NOMO-1 treated with DMSO at 0.1 percent for 48 hours (cell line): ENCODE data around the gene DNAJC17.

Experiments used
- DNase-seq: peaks from one replicate; lab custom pipeline; 2025; ENCODE audit not compliant: unreplicated experiment; lab: John Stamatoyannopoulos, UW

The DNAJC17 gene

DNA sequence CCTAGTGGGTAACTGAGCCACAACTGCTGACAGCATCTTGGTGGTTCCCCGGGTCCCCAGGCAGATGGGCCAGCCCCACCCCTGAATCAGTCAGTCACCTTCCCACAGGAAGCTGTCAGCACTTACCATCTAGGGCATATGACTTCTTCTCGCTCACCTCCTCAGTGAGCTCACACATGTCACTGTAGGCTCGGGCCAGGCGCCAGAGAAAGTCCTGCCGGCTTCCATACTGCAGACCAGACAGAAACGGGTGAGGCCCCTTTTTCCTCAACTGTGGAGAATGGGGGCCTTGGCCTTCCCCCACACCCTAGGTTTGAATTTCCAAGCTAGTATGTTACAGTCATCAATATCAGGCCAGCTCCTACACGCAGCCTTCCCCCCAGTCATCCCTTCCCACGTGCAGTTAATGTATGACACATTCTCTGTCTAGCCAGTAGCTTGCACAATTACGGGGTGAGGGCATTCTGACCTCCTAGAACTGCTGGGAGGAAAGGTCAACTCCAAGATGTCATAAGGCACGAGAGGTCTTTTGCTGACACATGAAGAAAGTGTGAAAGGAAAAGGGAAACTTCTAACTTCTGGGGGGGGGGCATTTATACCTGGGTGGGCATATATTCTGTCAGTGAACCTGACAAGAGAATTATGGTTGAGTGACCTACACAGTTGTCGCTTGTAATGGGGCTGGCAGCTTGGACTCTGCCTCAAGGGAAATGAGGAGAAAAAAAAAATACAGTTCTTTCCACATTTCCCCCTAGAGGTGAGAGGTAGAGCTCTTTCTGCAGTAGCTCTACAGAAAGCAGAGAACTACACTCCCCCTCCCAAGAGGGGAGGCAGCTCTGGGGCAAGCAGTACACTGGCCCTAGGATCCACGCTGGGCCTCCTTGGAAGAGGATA lies 63.1 kb downstream of the DNAJC17 start:
- DNase-seq, result peak; percentile 18

DNA sequence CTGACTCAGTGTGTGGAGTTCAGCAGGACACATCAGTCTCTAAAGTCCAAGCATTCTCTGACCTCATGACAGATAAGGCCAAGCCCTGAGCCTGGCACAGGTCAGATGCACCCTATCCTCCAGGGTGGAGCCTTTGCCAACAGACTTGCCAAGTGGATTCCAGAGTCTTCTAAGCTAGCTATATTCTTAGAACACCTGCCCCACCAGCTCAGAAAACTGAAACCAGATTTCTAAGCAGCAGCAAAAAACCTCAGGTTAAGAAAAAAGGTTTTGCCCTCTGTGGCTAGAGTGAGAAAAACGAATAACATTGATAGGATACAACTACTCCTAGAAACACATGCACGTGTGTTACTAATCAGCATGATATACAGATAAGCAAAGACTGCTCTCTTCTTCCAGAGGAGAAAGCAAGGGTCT lies 63.8 kb downstream of the DNAJC17 start:
- no peak for DNase-seq

DNA sequence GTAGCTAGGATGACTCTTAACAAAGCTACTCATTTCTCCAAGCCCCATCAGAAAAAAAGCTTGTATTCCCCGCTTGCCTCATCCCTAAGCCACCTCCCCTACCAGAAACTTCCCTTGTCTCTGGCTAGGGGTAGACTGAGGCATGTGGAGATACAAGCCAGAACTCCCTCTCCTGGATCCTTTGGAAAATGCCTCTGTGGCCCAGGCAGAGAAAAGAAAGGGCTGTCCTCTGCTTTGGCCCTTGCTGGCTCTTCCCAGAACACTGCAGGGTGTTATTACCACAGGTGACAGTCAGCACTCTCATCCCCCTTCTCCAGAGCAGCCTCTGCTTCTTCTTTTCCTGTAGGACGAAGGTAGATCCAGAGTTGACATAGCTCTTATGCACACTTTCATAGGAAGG lies 67.4 kb downstream of the DNAJC17 start:
- no peak for DNase-seq

DNA sequence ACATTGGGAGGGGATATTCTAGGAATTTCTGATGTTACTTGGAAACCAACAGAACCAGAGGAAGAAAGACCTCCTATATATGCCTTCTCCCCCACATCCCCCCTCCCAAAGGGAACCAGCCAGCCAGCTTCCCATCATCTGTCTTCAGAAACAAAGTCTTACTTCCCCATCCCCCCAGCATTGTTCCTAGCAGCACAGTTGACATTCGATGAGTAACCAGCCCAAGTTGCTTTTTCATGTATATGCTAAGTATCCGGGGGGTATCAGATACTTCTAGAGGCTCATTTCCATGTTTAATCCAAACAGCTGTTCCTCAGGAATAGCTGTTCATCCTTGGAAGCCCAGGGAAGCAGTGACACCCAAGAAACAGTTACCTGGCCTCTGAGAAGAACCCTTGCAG lies 68.2 kb downstream of the DNAJC17 start:
- DNase-seq, result no peak

DNA sequence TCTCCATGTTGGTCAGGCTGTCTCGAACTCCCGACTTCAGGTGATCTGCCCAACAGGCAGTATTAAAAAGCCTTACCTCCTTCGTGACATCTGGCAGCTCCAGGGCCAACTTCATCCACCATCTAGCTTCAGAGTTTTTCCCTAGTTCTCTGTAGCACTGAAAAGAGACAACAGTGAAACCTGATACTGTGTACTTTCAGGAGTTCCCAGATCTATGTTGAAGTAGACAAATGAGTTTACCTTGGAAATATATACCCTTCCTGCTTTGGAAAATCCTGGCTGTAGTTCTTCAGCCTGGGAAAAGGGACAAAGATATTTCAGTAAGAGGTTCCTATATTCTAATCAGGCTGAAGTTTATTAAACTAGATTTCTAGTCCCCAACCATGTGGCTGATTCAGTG lies 70.2 kb downstream of the DNAJC17 start:
- DNase-seq, result no peak

DNA sequence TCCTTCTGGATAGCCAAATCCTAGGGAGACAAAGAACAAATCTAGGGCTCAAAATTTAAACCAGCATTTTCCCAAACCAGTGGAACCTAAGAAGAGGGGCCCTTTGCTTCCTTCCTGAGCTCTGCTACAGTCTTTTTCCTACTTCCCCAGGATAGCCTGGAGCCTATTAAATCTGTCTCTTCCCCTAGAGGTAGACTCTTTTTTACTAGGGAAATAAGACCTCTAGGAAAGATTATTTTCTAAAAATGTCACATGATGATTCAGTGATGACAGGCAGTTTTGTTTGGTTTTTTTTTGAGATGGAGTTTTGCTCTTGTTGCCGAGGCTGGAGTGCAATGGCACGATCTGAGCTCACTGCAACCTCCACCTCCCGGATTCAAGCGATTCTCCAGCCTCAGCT lies 70.7 kb downstream of the DNAJC17 start:
- no peak for DNase-seq

DNA sequence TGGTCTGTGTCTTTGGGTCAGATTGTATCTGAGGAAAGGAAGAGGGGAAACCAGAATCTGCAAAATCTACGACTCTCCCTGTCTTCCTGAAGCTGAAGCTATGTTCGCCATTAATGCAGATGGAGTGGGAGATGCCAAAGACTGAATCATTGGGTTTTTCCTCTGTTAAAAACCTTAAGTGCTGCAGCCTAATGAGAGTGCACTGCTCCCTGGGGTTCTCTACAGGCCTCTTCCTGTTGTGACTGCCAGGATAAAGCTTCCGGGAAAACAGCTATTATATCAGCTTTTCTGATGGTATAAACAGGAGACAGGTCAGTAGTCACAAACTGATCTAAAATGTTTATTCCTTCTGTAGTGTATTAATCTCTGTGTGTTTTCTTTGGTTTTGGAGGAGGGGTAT lies 76.2 kb downstream of the DNAJC17 start:
- DNase-seq, result no peak

DNA sequence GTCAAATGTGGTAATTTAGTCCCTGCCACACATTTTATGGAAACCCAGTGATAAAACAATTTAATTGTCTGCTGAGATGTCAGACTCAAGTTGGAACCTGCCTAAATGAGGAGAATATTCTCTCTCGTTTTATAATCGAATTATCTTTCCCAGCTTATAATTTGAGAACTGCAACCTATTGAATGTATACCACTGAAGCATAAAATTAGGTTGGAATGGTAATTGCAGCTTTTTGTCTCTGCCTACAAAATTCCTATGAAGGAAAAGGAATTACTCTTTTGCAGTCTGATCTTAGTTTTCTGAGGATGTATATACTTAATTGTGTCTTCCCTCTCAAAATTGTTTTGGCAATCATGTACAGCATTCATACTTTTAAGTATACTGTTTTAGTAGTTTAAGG lies 83.4 kb downstream of the DNAJC17 start:
- no peak for DNase-seq

DNA sequence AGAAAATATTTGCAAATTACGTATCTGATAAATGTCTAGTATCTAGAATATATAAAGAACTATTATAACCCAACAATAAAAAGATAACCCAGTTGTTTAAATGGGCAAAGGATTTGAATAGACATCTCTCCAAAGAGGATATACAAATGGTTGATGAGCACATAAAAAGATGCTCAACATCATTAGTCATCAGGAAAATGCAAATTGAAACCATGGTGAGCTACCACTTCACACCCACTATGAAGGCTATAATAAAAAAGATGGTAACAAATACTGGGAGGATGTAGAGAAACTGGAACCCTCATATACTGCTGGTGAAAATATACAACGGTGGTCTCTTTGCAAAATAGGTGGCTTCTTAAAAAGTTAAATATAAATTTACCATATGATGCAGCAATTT lies 84.3 kb downstream of the DNAJC17 start:
- no peak for DNase-seq

GRCh38 chr15:40722354-40722753 lies 84.9 kb downstream of the DNAJC17 start:
- no peak for DNase-seq

DNA sequence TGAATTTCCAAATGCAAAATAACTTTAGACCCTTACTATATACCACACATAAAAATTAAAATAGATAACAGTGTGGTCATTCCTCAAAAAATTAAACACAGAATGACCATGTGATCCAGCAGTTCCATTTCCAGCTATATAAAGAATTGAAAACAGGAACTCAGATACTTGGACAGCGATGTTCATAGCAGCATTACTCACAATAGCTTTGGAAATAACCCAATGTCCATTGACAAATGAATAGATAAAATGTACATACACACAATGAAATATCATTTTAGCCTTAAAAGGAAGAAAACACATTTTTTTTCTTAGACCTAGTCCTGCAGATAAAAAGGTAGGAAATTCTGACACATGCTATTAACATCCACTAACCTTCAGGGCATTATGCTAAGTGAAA lies 85.6 kb downstream of the DNAJC17 start:
- no peak for DNase-seq

DNA sequence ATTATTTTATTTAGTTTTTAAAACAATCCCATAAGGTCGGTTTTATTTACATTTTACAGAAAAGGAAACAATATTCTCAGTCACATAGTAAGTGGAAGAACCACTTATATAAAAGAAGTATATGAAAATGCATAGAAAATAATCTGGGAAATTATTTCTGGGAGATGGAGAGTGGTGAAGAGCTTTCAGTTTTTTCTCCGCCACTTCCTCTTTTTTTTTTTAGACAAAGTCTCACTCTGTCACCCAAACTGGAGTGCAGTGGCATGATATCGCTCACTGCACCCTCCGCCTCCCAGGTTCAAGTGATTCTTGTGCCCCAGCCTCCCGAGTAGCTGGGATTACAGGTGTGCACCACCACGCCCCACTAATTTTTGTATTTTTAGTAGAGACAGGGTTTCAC lies 91.1 kb downstream of the DNAJC17 start:
- no peak for DNase-seq
